ENCODE measurements around the gene SNX32.

The SNX32 gene

GRCh38 chr11:65864706-65865471 lies 31.1 kb downstream of the SNX32 start:
- Histone ChIP-seq H3K27me3 (replicated peaks in 2 of 5; ENCODE audit: control insufficient read depth in 4 of 5, insufficient read depth in 5 of 5, low read length in 4 of 5) (no peaks in the 10 kb centered on the region), H3K36me3 (ENCODE audit: control insufficient read depth in 4 of 4, insufficient read depth in 4 of 4, low read length in 3 of 4) (peaks cover 3 to 57% (median 51%) of the 10 kb centered on the region in 4 experiments), H3K27ac (ENCODE audit: insufficient read depth in 1 of 2, low read depth in 1 of 2, low read length in 2 of 2, poor library complexity in 1 of 2, severe bottlenecking in 2 of 2) (no peak overlapping the region), H3K9me3 (ENCODE audit: control extremely low read depth in 1 of 5, control insufficient read depth in 4 of 5, insufficient read depth in 2 of 5, low read depth in 1 of 5, low read length in 4 of 5) (no peaks in the 10 kb centered on the region), H3K4me1 (ENCODE audit: control extremely low read depth in 1 of 4, control insufficient read depth in 4 of 4, insufficient read depth in 4 of 4, low read length in 3 of 4) (peaks cover 5 to 37% (median 23%) of the 10 kb centered on the region in 4 experiments), H3K4me3 (ENCODE audit: control insufficient read depth in 1 of 7, extremely low read depth in 1 of 7, insufficient read depth in 4 of 7, low read depth in 2 of 7, low read length in 6 of 7) (no peak overlapping the region)
- 93% methylated on average over 18 of the region's 18 CpGs for WGBS (ENCODE audit: insufficient coverage)
- ChIA-PET CTCF (interaction anchor here (1.6 to 11.0 kb wide), 2 partner anchors 21 to 125 kb away, joined by 3 to 168 read pairs; partner anchors contain the start of genes CCDC85B and FIBP), POLR2A (no interaction called here)
- no peak for DNase-seq

GRCh38 chr11:65865550-65866172 lies 31.9 kb downstream of the SNX32 start:
- WGBS (ENCODE audit: insufficient coverage), result 99% methylated on average over 8 of the region's 9 CpGs
- Histone ChIP-seq H3K27ac (ENCODE audit: insufficient read depth in 1 of 2, low read depth in 1 of 2, low read length in 2 of 2, poor library complexity in 1 of 2, severe bottlenecking in 2 of 2) (no peak overlapping the region), H3K27me3 (replicated peaks in 2 of 5; ENCODE audit: control insufficient read depth in 4 of 5, insufficient read depth in 5 of 5, low read length in 4 of 5) (no peaks in the 10 kb centered on the region), H3K36me3 (ENCODE audit: control insufficient read depth in 4 of 4, insufficient read depth in 4 of 4, low read length in 3 of 4) (peaks cover 3 to 57% (median 51%) of the 10 kb centered on the region in 4 experiments), H3K9me3 (ENCODE audit: control extremely low read depth in 1 of 5, control insufficient read depth in 4 of 5, insufficient read depth in 2 of 5, low read depth in 1 of 5, low read length in 4 of 5) (no peaks in the 10 kb centered on the region), H3K4me3 (ENCODE audit: control insufficient read depth in 1 of 7, extremely low read depth in 1 of 7, insufficient read depth in 4 of 7, low read depth in 2 of 7, low read length in 6 of 7) (no peak overlapping the region), H3K4me1 (ENCODE audit: control extremely low read depth in 1 of 4, control insufficient read depth in 4 of 4, insufficient read depth in 4 of 4, low read length in 3 of 4) (peaks cover 5 to 41% (median 27%) of the 10 kb centered on the region in 4 experiments)
- CTCF ChIA-PET, result interaction anchor here (1.4 to 11.0 kb wide), 3 partner anchors 12 to 124 kb away, joined by 3 to 168 read pairs (median 3); partner anchors contain the start of genes CCDC85B and FIBP
- no peak for DNase-seq
- POLR2A ChIA-PET, result no interaction called here

- peaks cover 3 to 57% (median 50%) of the 10 kb centered on the region in 4 experiments for H3K36me3 ChIP-seq (ENCODE audit: control insufficient read depth in 4 of 4, insufficient read depth in 4 of 4, low read length in 3 of 4)
- no peak for DNase-seq
- ChIA-PET CTCF (interaction anchor here (0.6 to 11.0 kb wide), 4 partner anchors 11 to 281 kb away, joined by 3 to 168 read pairs (median 3); partner anchors contain the start of genes CCDC85B and FIBP), POLR2A (no interaction called here)
- WGBS (ENCODE audit: insufficient coverage), result 93% methylated on average over 13 of the region's 21 CpGs
- no peaks in the 10 kb centered on the region for H3K9me3 ChIP-seq (ENCODE audit: control extremely low read depth in 1 of 5, control insufficient read depth in 4 of 5, insufficient read depth in 2 of 5, low read depth in 1 of 5, low read length in 4 of 5)
- no peak overlapping the region for H3K27ac ChIP-seq (ENCODE audit: insufficient read depth in 1 of 2, low read depth in 1 of 2, low read length in 2 of 2, poor library complexity in 1 of 2, severe bottlenecking in 2 of 2)
- H3K4me3 ChIP-seq (ENCODE audit: control insufficient read depth in 1 of 7, extremely low read depth in 1 of 7, insufficient read depth in 4 of 7, low read depth in 2 of 7, low read length in 6 of 7), result no peak overlapping the region
- H3K27me3 ChIP-seq (replicated peaks in 2 of 5; ENCODE audit: control insufficient read depth in 4 of 5, insufficient read depth in 5 of 5, low read length in 4 of 5), result no peaks in the 10 kb centered on the region
- H3K4me1 ChIP-seq (ENCODE audit: control extremely low read depth in 1 of 4, control insufficient read depth in 4 of 4, insufficient read depth in 4 of 4, low read length in 3 of 4), result peaks cover under 1 to 41% (median 28%) of the 10 kb centered on the region in 4 experiments
Measured at GRCh38 chr11:65866509-65867283, 32.9 kb downstream of the SNX32 start.

DNA sequence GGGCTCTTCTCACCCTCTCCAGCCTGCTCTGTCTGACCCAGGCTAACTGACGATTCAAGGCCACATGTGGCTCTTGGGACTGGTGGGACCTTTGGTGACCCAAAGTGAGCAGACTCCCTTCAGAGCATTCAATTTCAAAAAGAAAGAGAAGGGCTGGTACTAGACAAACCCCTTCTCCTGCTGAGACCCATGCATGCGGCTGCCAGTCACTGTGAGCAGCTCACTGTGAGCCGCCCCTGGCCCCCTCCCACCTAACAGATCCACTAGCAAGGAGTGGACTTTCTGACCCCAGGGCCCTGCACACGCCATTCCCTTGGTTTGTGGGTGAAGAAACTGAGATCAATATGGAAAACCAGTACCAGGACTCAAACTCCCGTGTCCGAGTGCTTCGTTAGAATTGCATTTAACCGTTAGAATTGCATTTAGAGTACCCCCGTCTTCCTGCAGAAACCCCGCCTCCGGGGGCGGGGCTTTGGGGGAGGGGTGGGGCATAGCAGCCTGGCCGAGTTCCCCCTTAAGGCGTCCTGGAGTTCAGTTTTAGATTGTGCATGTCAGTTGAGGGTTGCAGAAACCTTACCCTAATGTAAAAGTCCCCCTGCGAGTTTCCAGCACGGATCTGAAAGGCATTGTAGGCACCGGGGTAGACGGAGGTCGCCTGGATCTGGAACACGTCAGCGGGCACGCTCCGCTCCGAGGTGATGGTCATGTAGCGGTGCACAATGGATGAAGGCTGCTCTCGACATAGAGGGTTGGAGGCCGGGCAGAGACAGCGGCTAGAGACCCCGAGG lies 33.7 kb downstream of the SNX32 start:
- WGBS (ENCODE audit: insufficient coverage), result 77% methylated on average over 16 of the region's 29 CpGs
- peaks cover 0 to 38% (median 31%) of the 10 kb centered on the region in 4 experiments for H3K4me1 ChIP-seq (ENCODE audit: control extremely low read depth in 1 of 4, control insufficient read depth in 4 of 4, insufficient read depth in 4 of 4, low read length in 3 of 4)
- POLR2A ChIA-PET, result no interaction called here
- CTCF ChIA-PET, result interaction anchor here (1.4 to 11.0 kb wide), 4 partner anchors 6 to 18 kb away, joined by 3 to 168 read pairs (median 47); partner anchors contain the start of genes CCDC85B, FIBP and MUS81
- peaks cover 3 to 50% (median 42%) of the 10 kb centered on the region in 4 experiments for H3K36me3 ChIP-seq (ENCODE audit: control insufficient read depth in 4 of 4, insufficient read depth in 4 of 4, low read length in 3 of 4)
- peak in 2 of 3 donors; percentile 59 to 62 for DNase-seq
- H3K9me3 ChIP-seq (ENCODE audit: control extremely low read depth in 1 of 5, control insufficient read depth in 4 of 5, insufficient read depth in 2 of 5, low read depth in 1 of 5, low read length in 4 of 5), result no peaks in the 10 kb centered on the region
- H3K27me3 ChIP-seq (replicated peaks in 2 of 5; ENCODE audit: control insufficient read depth in 4 of 5, insufficient read depth in 5 of 5, low read length in 4 of 5), result no peaks in the 10 kb centered on the region
- H3K4me3 ChIP-seq (ENCODE audit: control insufficient read depth in 1 of 7, extremely low read depth in 1 of 7, insufficient read depth in 4 of 7, low read depth in 2 of 7, low read length in 6 of 7), result peak overlapping the region in 1 of 7 experiments; percentile 20
- H3K27ac ChIP-seq (ENCODE audit: insufficient read depth in 1 of 2, low read depth in 1 of 2, low read length in 2 of 2, poor library complexity in 1 of 2, severe bottlenecking in 2 of 2), result no peak overlapping the region

DNA sequence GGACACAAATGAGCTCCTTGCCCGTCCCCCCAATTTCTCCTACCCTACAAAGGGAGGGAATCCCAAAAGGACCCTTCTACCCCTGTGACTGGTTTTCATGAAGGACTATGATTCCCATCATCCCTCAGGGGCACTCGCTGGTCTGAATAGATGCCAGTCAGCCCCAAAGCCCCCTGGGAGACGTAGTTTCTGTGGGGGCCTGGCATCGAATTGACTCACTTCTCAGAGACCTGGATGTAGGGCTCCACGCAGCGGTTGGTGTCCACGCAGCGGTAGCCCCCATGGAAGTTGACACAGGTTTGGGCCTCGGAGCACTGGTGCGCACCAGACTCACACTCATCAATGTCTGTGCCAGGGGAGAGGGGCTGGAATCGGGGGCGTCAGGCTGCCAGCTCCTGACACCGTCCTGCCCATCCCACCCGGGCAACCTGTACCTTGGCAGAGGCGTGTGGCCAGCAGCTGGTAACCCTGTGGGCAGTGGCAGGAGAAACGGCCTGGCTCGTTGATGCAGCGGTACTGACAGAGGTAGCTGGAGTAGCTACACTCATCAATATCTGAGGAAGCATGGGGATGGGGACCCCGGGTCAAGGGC lies 34.4 kb downstream of the SNX32 start:
- POLR2A ChIA-PET, result interaction anchor here (0.6 to 0.8 kb wide), 2 partner anchors 8 to 157 kb away, joined by 3 to 5 read pairs; partner anchors contain the start of gene MUS81
- H3K4me3 ChIP-seq (ENCODE audit: control insufficient read depth in 1 of 7, extremely low read depth in 1 of 7, insufficient read depth in 4 of 7, low read depth in 2 of 7, low read length in 6 of 7), result peak overlapping the region in 1 of 7 experiments; percentile 20
- no peaks in the 10 kb centered on the region for H3K9me3 ChIP-seq (ENCODE audit: control extremely low read depth in 1 of 5, control insufficient read depth in 4 of 5, insufficient read depth in 2 of 5, low read depth in 1 of 5, low read length in 4 of 5)
- H3K36me3 ChIP-seq (ENCODE audit: control insufficient read depth in 4 of 4, insufficient read depth in 4 of 4, low read length in 3 of 4), result peaks cover 3 to 43% (median 35%) of the 10 kb centered on the region in 4 experiments
- H3K27me3 ChIP-seq (replicated peaks in 2 of 5; ENCODE audit: control insufficient read depth in 4 of 5, insufficient read depth in 5 of 5, low read length in 4 of 5), result no peaks in the 10 kb centered on the region
- WGBS (ENCODE audit: insufficient coverage), result 96% methylated on average over 14 of the region's 19 CpGs
- peak in 2 of 3 donors; percentile 52 to 59 for DNase-seq
- H3K4me1 ChIP-seq (ENCODE audit: control extremely low read depth in 1 of 4, control insufficient read depth in 4 of 4, insufficient read depth in 4 of 4, low read length in 3 of 4), result peaks cover 0 to 43% (median 36%) of the 10 kb centered on the region in 4 experiments
- no peak overlapping the region for H3K27ac ChIP-seq (ENCODE audit: insufficient read depth in 1 of 2, low read depth in 1 of 2, low read length in 2 of 2, poor library complexity in 1 of 2, severe bottlenecking in 2 of 2)
- CTCF ChIA-PET, result interaction anchor here (2.1 to 11.0 kb wide), 4 partner anchors 7 to 18 kb away, joined by 4 to 168 read pairs (median 47); partner anchors contain the start of genes CCDC85B, FIBP and MUS81

DNA sequence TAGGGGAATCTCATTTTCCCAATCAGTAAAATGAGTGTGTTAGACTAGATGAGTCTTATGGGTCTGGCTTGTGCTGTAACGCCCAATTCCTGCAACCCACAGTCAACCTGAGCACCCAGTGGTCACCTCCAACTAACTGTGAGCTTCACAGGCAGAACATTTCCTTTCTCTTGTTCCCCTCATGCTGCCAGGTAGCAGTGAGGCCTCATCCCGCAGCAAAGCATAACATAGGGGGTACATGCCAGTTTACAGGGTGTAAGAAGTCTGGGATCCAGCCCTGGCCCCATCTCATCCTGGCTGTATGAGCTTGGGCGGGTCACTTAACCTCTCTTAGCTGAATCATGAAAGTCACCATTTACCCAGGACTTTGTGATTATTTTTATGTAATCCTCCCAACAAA lies 35.1 kb downstream of the SNX32 start:
- no peak for DNase-seq
- 90% methylated on average over 2 of the region's 3 CpGs for WGBS (ENCODE audit: insufficient coverage)
- ChIA-PET POLR2A (interaction anchor here (0.6 to 1.3 kb wide), 3 partner anchors 9 to 158 kb away, joined by 3 to 5 read pairs (median 3); partner anchors contain the start of gene MUS81), CTCF (interaction anchor here (1.1 to 11.0 kb wide), 6 partner anchors 8 to 30 kb away, joined by 3 to 168 read pairs (median 8); partner anchors contain the start of genes CCDC85B, FIBP and MUS81)
- no peak overlapping the region for H3K4me3 ChIP-seq (ENCODE audit: control insufficient read depth in 1 of 7, extremely low read depth in 1 of 7, insufficient read depth in 4 of 7, low read depth in 2 of 7, low read length in 6 of 7)
- no peaks in the 10 kb centered on the region for H3K27me3 ChIP-seq (replicated peaks in 2 of 5; ENCODE audit: control insufficient read depth in 4 of 5, insufficient read depth in 5 of 5, low read length in 4 of 5)
- H3K36me3 ChIP-seq (ENCODE audit: control insufficient read depth in 4 of 4, insufficient read depth in 4 of 4, low read length in 3 of 4), result peaks cover 3 to 36% (median 28%) of the 10 kb centered on the region in 4 experiments
- H3K9me3 ChIP-seq (ENCODE audit: control extremely low read depth in 1 of 5, control insufficient read depth in 4 of 5, insufficient read depth in 2 of 5, low read depth in 1 of 5, low read length in 4 of 5), result no peaks in the 10 kb centered on the region
- H3K27ac ChIP-seq (ENCODE audit: insufficient read depth in 1 of 2, low read depth in 1 of 2, low read length in 2 of 2, poor library complexity in 1 of 2, severe bottlenecking in 2 of 2), result no peak overlapping the region
- H3K4me1 ChIP-seq (ENCODE audit: control extremely low read depth in 1 of 4, control insufficient read depth in 4 of 4, insufficient read depth in 4 of 4, low read length in 3 of 4), result peaks cover 0 to 50% (median 41%) of the 10 kb centered on the region in 4 experiments
